HG03469 (cell line): ENCODE results near the gene PHF2.

Experiments
- ATAC-seq: cut with Tn5 transposase; IDR thresholded peaks from one replicate; pipeline ENCODE4 v1.9.1; 2021; ENCODE audit warnings: mild to moderate bottlenecking, moderate library complexity, moderate number of reproducible peaks; ENCODE audit not compliant: unreplicated experiment

The PHF2 gene

GRCh38 chr9:93585695-93586094, 9.3 kb downstream of the PHF2 start:
- ATAC-seq: no peak

- ATAC-seq: no peak
Measured at GRCh38 chr9:93586290-93587057, 10.1 kb downstream of the PHF2 start.

GRCh38 chr9:93587284-93587650, 10.9 kb downstream of the PHF2 start:
- ATAC-seq: no peak

GRCh38 chr9:93587651-93588347, 11.4 kb downstream of the PHF2 start:
- no peak for ATAC-seq

- no peak for ATAC-seq
Measured at GRCh38 chr9:93588641-93589609, 12.5 kb downstream of the PHF2 start.

GRCh38 chr9:93589688-93590087, 13.3 kb downstream of the PHF2 start:
- no peak for ATAC-seq

- no peak for ATAC-seq
Measured at GRCh38 chr9:93590609-93591234, 14.3 kb downstream of the PHF2 start.

- no peak for ATAC-seq
Measured at GRCh38 chr9:93591301-93592007, 15.1 kb downstream of the PHF2 start.

- no peak for ATAC-seq
Measured at GRCh38 chr9:93592008-93592642, 15.7 kb downstream of the PHF2 start.

- ATAC-seq: no peak
Measured at GRCh38 chr9:93592643-93593021, 16.2 kb downstream of the PHF2 start.

- no peak for ATAC-seq
Measured at GRCh38 chr9:93593144-93593658, 16.8 kb downstream of the PHF2 start.

GRCh38 chr9:93594041-93594756, 17.8 kb downstream of the PHF2 start:
- ATAC-seq: no peak

- ATAC-seq: no peak
Measured at GRCh38 chr9:93595461-93595860, 19.1 kb downstream of the PHF2 start.

GRCh38 chr9:93595861-93596365, 19.5 kb downstream of the PHF2 start:
- no peak for ATAC-seq

GRCh38 chr9:93596399-93596798, 20.0 kb downstream of the PHF2 start:
- ATAC-seq: no peak

GRCh38 chr9:93597142-93597706, 20.8 kb downstream of the PHF2 start:
- no peak for ATAC-seq

- ATAC-seq: no peak
Measured at GRCh38 chr9:93597871-93598646, 21.7 kb downstream of the PHF2 start.
